CD14-positive monocyte (primary cell): ENCODE results near the gene PPP2R2C. TPM values are rescaled to one million over a fixed set of nuclear protein-coding genes. Genes with fewer than 3 reads are reported as not detected.

Source experiments
- DNase-seq, 3 donors: peaks; one replicate each; pipeline ENCODE4 v3.0.0-alpha.2; 2011 to 2022
- H2AFZ ChIP-seq: 2 replicates; pipeline ENCODE4 v1.6.0; 2012; ENCODE audit warnings: mild to moderate bottlenecking, low read depth, low read length, inconsistent platforms; ENCODE audit not compliant: insufficient read depth, poor library complexity, severe bottlenecking
- H3K27ac ChIP-seq, 2 donors: 1 replicate in 1 of 2; 2 replicates in 1 of 2; pipeline ENCODE4 v1.5.1; 2012 to 2013; ENCODE audit warnings: low read length in 2 of 2, control low read depth in 1 of 2, inconsistent platforms in 1 of 2, low read depth in 1 of 2, mild to moderate bottlenecking in 1 of 2
- H3K27me3 ChIP-seq, 2 donors: one replicate each; pipeline versions ENCODE4 v1.6.0 to v1.6.1; 2011 to 2013; ENCODE audit warnings: low read length in 2 of 2; ENCODE audit not compliant: control insufficient read depth in 2 of 2, insufficient read depth in 2 of 2
- H3K36me3 ChIP-seq, 2 donors: replicated peaks in 1 of 2; 1 replicate in 1 of 2; 2 replicates in 1 of 2; pipeline versions ENCODE4 v1.5.1 to v1.6.1; 2012 to 2013; ENCODE audit warnings: low read length in 2 of 2, control low read depth in 1 of 2, inconsistent platforms in 1 of 2, mild to moderate bottlenecking in 1 of 2; ENCODE audit not compliant: insufficient read depth in 2 of 2, control insufficient read depth in 1 of 2
- H3K4me1 ChIP-seq, 2 donors: 1 replicate in 1 of 2; 2 replicates in 1 of 2; pipeline versions ENCODE4 v1.5.1 to v1.6.1; 2012 to 2013; ENCODE audit warnings: low read length in 2 of 2, control low read depth in 1 of 2, inconsistent platforms in 1 of 2, mild to moderate bottlenecking in 1 of 2, moderate library complexity in 1 of 2; ENCODE audit not compliant: insufficient read depth in 2 of 2, control insufficient read depth in 1 of 2
- H3K4me2 ChIP-seq: replicated peaks from 2 replicates; pipeline ENCODE3; 2012; ENCODE audit warnings: low read length, moderate library complexity, mild to moderate bottlenecking; ENCODE audit not compliant: poor library complexity, severe bottlenecking; ENCODE audit errors: extremely low read depth
- H3K4me3 ChIP-seq, 3 experiments: fragments of 200-600 bp in 1 of 3; sonication (generic) in 1 of 3; replicated peaks in 1 of 3; 1 replicate in 2 of 3; 2 replicates in 1 of 3; pipeline ENCODE4 v1.5.1; 2011 to 2013; ENCODE audit warnings: low read length in 3 of 3, mild to moderate bottlenecking in 3 of 3, control low read depth in 2 of 3, low read depth in 2 of 3, inconsistent platforms in 1 of 3, moderate library complexity in 1 of 3
- H3K79me2 ChIP-seq: 2 replicates; pipeline ENCODE4 v1.6.0; 2012; ENCODE audit warnings: mild to moderate bottlenecking, control low read depth, inconsistent platforms, low read length, moderate library complexity; ENCODE audit not compliant: insufficient read depth
- H3K9ac ChIP-seq: 2 replicates; pipeline ENCODE4 v1.6.0; 2017; ENCODE audit warnings: low read length, mild to moderate bottlenecking; ENCODE audit not compliant: insufficient read depth, poor library complexity, severe bottlenecking
- H3K9me3 ChIP-seq, 2 donors: replicated peaks in 1 of 2; 1 replicate in 1 of 2; 2 replicates in 1 of 2; pipeline versions ENCODE4 v1.5.1 to v1.6.1; 2012 to 2013; ENCODE audit warnings: low read length in 2 of 2, control low read depth in 1 of 2; ENCODE audit not compliant: control insufficient read depth in 1 of 2, insufficient read depth in 1 of 2
- H4K20me1 ChIP-seq: 2 replicates; pipeline ENCODE4 v1.6.0; 2012; ENCODE audit warnings: mild to moderate bottlenecking, low read length, control low read depth, moderate library complexity; ENCODE audit not compliant: insufficient read depth
- H3K27ac Mint-ChIP-seq, 7 donors: one replicate each; pipeline ENCODE4 v1.8.0; 2020; ENCODE audit warnings: mild to moderate bottlenecking in 7 of 7, mixed read lengths in 7 of 7, moderate library complexity in 6 of 7, inconsistent platforms in 2 of 7
- H3K27me3 Mint-ChIP-seq, 3 donors: one replicate each; pipeline ENCODE4 v1.8.0; 2021 to 2022; ENCODE audit warnings: low read depth in 3 of 3, mild to moderate bottlenecking in 3 of 3, mixed read lengths in 3 of 3, moderate library complexity in 3 of 3, inconsistent platforms in 1 of 3
- H3K36me3 Mint-ChIP-seq, 2 donors: one replicate each; pipeline ENCODE4 v1.8.0; 2020; ENCODE audit warnings: mixed read lengths in 2 of 2, inconsistent platforms in 1 of 2, mild to moderate bottlenecking in 1 of 2
- H3K4me1 Mint-ChIP-seq: one replicate; pipeline ENCODE4 v1.8.0; 2020; ENCODE audit warnings: mild to moderate bottlenecking, mixed read lengths
- H3K4me3 Mint-ChIP-seq, 2 donors: one replicate each; pipeline ENCODE4 v1.8.0; 2020; ENCODE audit warnings: mild to moderate bottlenecking in 2 of 2, mixed read lengths in 2 of 2, moderate library complexity in 1 of 2
- H3K9me3 Mint-ChIP-seq, 7 donors: one replicate each; pipeline ENCODE4 v1.8.0; 2020 to 2022; ENCODE audit warnings: mixed read lengths in 7 of 7, mild to moderate bottlenecking in 6 of 7, moderate library complexity in 6 of 7, inconsistent platforms in 2 of 7
- WGBS: methylation state at CpG from one replicate; pipeline ENCODE4 v1.1.5; 2013; ENCODE audit warnings: missing lambda C conversion rate; ENCODE audit not compliant: insufficient coverage; 5-methylcytosine and 5-hydroxymethylcytosine counted together
- intact Hi-C, 2 donors: fragments of 100-400 bp; cut with micrococcal nuclease; formaldehyde crosslinking; loops; one replicate each; pipeline versions ENCODE4 v1.15.0 to v1.15.1; 2023
- polyA plus RNA-seq, 3 donors: library from polyadenylated mRNA; depleted of rRNA in 1 of 3; unstranded in 2 of 3; stranded (reverse) in 1 of 3; fragments of 300-500 nt in 2 of 3; fragments of >200 nt in 1 of 3; fragmentation: Illumina TruSeq in 2 of 3; gene quantifications; 1 replicate in 2 of 3; 2 replicates in 1 of 3; pipeline ENCODE4 v1.2.3, GENCODE V29; 2012 to 2021
- TF ChIP-seq, protein P1 (sequence below): fragments of 200-600 bp; IDR thresholded peaks from one replicate; pipeline ENCODE4 v1.8.0; 2022; ENCODE audit warnings: antibody characterized with exemption, mild to moderate bottlenecking

The PPP2R2C gene
- polyA plus RNA-seq, 3 donors, result not detected

DNA sequence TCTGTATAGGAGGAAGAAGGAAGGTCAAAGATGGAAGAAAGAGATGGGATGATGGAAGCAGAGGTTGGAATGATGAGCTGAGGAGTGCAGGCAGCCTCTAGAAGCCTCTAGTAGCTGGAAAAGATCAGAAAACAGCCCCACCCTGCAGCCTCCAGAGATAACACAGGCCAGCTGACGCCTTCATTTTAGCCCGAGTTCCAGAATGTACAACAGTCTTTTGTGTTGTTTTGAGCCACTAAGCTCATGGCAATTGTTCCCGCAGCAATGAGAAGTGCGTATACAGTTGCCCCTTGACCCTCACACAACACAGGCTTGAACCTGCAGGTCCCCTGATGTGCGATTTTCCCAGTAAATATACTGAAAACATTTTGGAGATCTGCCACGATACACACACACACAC lies 130.7 kb downstream of the PPP2R2C start:
- Mint-ChIP-seq H3K36me3 (no peaks in the 10 kb centered on the region), H3K27me3 (peaks cover 14 to 23% (median 22%) of the 10 kb centered on the region in 3 donors), H3K27ac (no peak overlapping the region), H3K4me3 (no peak overlapping the region), H3K9me3 (peaks cover 3 to 12% (median 9%) of the 10 kb centered on the region in 7 donors), H3K4me1 (peaks cover 8% of the 10 kb centered on the region)
- H3K79me2 ChIP-seq, result no peaks in the 10 kb centered on the region
- H3K4me1 ChIP-seq, result no peaks in the 10 kb centered on the region
- H3K9me3 ChIP-seq, result peaks cover 0 to 8% of the 10 kb centered on the region in 2 donors
- H4K20me1 ChIP-seq, result no peaks in the 10 kb centered on the region
- H3K4me2 ChIP-seq, result no peak overlapping the region
- no peaks in the 10 kb centered on the region for H3K36me3 ChIP-seq
- TF ChIP-seq, protein P1, sequence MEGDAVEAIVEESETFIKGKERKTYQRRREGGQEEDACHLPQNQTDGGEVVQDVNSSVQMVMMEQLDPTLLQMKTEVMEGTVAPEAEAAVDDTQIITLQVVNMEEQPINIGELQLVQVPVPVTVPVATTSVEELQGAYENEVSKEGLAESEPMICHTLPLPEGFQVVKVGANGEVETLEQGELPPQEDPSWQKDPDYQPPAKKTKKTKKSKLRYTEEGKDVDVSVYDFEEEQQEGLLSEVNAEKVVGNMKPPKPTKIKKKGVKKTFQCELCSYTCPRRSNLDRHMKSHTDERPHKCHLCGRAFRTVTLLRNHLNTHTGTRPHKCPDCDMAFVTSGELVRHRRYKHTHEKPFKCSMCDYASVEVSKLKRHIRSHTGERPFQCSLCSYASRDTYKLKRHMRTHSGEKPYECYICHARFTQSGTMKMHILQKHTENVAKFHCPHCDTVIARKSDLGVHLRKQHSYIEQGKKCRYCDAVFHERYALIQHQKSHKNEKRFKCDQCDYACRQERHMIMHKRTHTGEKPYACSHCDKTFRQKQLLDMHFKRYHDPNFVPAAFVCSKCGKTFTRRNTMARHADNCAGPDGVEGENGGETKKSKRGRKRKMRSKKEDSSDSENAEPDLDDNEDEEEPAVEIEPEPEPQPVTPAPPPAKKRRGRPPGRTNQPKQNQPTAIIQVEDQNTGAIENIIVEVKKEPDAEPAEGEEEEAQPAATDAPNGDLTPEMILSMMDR, result no peak
- no peak for DNase-seq
- H3K27me3 ChIP-seq, result peaks cover 0 to 18% of the 10 kb centered on the region in 2 donors
- H3K27ac ChIP-seq, result no peak overlapping the region
- H2AFZ ChIP-seq, result no peak overlapping the region
- WGBS, result 77% methylated on average over 4 of the region's 6 CpGs
- intact Hi-C loops, result no loop called here
- no peak overlapping the region for H3K4me3 ChIP-seq
- H3K9ac ChIP-seq, result no peak overlapping the region

DNA sequence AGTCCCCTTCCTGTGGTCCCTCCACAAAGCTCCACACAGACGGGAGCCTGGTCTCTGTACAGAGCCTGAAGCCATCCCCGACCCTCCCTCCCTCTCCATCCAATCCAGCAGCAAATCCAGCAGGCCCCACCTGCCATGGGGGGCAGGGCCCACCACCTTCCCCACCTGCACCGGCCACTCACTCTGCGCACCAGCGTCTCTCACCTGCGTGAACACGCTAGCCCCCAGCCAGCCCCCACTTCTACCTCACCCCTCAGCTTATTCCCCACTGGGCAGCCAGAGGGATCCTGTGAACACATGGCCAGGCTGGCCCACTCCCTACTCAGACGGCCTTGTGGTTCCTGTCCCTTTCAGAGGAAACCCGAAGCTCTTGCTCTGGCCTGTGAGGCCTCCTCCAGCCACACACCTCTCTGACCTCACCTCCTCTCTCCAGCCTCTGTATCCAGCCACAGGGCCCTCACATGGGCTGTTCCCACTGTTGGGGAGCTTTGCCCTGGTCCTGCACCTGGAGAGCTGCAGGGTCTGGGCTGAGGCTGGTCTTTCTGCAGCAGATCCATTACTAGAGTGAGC lies 131.9 kb downstream of the PPP2R2C start:
- Mint-ChIP-seq H3K27ac (no peak overlapping the region), H3K4me1 (peaks cover 8% of the 10 kb centered on the region), H3K4me3 (no peak overlapping the region), H3K9me3 (peaks cover 0 to 6% (median 4%) of the 10 kb centered on the region in 7 donors), H3K27me3 (peaks cover 14 to 26% (median 22%) of the 10 kb centered on the region in 3 donors), H3K36me3 (no peaks in the 10 kb centered on the region)
- H2AFZ ChIP-seq, result no peak overlapping the region
- H4K20me1 ChIP-seq, result no peaks in the 10 kb centered on the region
- no peak for DNase-seq
- TF ChIP-seq, protein P1, result no peak
- WGBS, result 83% methylated on average over 9 of the region's 9 CpGs
- no peak overlapping the region for H3K27ac ChIP-seq
- H3K9ac ChIP-seq, result no peak overlapping the region
- intact Hi-C loops, result no loop called here
- H3K4me1 ChIP-seq, result no peaks in the 10 kb centered on the region
- no peak overlapping the region for H3K4me2 ChIP-seq
- no peaks in the 10 kb centered on the region for H3K79me2 ChIP-seq
- H3K9me3 ChIP-seq, result peaks cover 0 to 3% of the 10 kb centered on the region in 2 donors
- no peaks in the 10 kb centered on the region for H3K36me3 ChIP-seq
- peaks cover 0 to 18% of the 10 kb centered on the region in 2 donors for H3K27me3 ChIP-seq
- no peak overlapping the region for H3K4me3 ChIP-seq
